IPS-11a (cell line): ENCODE results near the gene APOC4.

Experiments used
- H3K4me3 ChIP-seq: one replicate; pipeline ENCODE4 v1.5.1; 2013; ENCODE audit warnings: low read depth, low read length, control low read depth

APOC4 gene

DNA sequence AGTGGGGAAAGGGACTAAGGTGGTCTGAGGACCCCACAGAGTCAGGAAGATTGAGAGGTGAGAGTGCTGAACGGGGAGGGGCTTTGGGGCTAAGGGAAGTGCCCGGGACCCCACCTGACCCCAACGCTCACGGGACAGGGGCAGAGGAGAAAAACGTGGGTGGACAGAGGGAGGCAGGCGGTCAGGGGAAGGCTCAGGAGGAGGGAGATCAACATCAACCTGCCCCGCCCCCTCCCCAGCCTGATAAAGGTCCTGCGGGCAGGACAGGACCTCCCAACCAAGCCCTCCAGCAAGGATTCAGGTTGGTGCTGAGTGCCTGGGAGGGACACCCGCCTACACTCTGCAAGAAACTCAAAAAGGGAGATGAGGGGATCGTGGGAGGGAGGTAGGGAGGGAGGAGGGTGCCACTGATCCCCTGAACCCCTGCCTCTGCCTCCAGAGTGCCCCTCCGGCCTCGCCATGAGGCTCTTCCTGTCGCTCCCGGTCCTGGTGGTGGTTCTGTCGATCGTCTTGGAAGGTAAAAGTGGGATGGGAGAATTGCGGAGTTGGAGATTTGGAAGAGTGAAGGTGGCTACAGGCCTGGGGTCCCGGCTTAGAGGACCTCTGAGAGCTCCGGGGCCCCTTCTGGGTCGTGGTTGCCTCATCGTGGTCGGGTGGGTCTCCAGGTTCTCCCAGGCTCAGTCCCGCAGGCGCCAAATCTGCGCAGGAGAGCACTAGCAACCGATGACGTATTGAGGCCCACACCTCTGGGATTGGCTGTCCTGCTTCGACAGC lies 27.4 kb upstream of the APOC4 start, which contains the start of gene APOC1:
Gene APOC1 (plus strand): TSS at position 176 of the 774 bp plus-strand sequence. CDS start 284 bp downstream, at position 460.
- peak within 1 kb of the TSS; percentile 55 for H3K4me3 ChIP-seq

DNA sequence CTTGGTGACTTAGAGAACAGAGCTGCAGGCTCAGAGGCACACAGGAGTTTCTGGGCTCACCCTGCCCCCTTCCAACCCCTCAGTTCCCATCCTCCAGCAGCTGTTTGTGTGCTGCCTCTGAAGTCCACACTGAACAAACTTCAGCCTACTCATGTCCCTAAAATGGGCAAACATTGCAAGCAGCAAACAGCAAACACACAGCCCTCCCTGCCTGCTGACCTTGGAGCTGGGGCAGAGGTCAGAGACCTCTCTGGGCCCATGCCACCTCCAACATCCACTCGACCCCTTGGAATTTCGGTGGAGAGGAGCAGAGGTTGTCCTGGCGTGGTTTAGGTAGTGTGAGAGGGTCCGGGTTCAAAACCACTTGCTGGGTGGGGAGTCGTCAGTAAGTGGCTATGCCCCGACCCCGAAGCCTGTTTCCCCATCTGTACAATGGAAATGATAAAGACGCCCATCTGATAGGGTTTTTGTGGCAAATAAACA lies 17.8 kb upstream of the APOC4 start:
- no peak overlapping the region for H3K4me3 ChIP-seq

DNA sequence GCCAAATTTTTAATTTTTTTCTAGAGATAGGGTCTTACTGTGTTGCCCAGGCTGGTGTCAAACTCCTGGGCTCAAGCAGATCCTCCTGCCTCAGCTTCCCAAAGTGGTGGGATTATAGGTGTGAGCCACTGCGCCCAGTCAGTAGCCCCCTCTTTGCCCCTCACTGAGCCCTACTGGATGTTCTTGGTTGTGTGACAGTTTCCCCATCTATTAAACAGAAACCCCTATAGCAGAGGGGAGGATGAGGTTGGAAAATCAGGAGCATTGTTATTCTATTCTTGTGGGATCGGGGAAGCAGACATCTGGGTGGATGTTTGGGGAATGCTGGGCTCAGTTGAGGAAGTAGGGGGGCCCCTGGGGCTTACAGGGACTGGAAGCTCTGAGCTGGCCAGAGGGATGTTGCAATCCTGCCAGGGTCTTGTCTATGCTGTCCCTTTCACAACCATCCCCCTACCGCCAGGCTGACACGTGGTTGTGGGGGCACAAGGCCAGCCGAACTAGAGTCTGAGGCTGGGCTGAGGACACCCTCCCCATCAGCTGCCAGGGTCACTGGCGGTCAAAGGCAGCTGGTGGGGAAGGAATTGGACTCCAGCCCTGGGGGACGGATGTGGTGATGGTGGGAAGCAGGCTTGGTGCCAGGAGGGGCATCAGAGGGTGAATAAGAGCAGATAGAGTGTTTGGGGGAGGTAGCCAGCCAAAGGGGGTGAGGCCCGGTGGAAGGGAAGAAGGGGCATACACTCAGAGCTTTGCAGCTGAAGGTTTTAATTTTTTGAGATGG lies 16.7 kb upstream of the APOC4 start:
- no peak overlapping the region for H3K4me3 ChIP-seq

DNA sequence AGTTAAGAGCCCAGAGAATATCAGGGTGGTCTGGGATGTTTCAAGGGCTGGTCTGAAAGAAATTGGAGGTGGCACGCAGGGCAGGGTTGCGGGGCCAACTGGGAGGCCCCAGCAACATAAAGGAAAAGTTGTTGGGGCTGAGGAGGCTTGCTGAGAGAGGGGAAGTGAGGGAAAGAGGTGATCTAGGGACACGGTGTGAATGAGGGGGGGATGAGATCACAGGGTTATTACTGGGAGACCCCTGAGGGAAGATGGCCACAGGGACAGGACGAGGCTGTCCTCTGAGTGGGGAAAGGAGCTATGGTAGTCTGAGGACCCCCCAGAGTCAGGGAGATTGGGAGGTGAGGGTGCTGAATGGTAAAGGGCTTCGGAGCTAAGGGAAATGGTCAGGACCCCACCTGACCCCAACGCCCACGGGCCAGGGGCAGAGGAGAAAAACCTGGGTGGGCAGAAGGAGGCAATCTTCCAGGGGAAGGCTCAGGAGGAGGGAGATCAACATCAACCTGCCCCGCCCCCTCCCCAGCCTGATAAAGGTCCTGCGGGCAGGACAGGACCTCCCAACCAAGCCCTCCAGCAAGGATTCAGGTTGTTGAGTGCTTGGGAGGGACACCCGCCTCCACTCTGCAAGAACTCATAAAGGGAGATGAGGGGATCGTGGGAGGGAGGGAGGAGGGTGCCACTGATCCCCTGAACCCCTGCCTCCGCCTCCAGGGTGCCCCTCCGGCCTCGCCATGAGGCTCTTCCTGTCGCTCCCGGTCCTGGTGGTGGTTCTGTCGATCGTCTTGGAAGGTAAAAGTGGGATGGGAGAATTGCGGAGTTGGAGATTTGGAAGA lies 15.6 kb upstream of the APOC4 start:
- H3K4me3 ChIP-seq, result peak overlapping the region; percentile 13

DNA sequence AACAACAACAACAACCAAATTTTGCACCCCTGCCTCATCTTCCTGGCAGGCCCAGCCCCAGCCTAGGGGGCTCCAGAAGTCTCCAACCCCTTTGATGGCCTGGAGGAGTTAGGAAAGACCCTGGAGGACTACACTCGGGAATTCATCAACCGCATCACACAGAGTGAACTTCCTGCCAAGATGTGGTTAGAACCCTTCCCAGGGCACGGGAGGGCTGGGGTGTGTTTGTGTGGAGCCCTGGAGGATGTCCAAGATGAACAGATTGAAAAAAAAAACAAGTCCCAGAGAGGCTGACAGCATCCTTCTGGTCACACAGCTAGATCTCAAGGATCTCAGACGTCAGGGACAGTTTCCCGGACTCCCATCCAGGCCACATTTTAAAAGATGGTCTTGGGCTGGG lies 14.3 kb upstream of the APOC4 start:
- H3K4me3 ChIP-seq, result no peak overlapping the region

DNA sequence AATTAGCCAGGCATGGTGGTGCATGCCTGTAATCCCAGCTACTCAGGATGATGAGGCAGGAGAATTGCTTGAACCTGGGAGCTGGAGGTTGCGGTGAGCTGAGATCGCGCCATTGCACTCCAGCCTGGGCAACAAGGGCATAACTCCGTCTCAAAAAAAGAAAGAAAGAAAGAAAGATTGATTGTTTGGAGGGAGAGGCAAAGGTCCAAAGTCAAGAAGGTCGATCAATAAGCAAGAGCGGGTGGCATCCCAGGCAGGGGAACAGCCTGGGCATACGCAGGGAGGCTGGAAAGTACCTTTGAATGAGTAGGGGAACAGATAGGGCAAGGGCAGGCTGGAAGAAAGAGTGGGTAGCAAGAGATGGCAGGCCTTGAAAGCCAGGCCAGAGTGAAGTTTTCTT lies 11.9 kb upstream of the APOC4 start:
- no peak overlapping the region for H3K4me3 ChIP-seq

DNA sequence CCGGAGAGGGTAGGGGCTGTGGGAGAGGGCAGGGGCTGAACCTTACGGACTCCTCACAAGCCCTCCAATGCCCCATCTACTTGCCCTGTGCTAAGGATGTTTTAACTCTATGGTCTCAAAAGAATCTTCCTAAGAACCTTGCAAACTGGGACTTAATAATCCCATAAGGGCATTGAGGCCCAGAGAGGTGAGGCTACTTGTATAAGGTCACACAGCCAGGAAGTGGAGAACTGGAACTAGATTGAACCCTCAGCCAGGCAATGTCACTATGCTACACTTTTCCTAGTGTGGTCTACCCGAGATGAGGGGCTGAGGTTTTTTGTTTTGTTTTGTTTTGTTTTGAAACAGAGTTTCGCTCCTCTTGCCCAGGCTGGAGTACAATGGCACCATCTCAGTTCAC lies 10.5 kb upstream of the APOC4 start:
- no peak overlapping the region for H3K4me3 ChIP-seq

DNA sequence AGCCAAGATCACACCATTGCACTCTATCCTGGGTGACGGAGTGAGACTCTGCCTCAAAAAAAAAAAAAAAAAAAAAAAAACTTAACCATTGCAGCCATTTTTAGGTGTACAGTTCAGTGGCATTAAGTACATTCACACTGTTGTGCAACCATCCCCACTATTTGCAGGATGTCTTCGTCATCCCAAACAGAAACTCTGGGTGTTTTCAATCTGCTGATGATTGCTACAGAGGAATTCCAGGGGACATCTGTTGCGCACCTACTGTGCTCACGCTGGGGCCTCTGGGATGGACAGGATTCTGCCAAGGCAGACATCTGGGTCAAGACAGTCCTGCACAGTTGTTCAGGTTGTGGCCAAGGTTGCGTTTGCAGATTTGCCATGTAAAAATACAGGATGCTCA lies 2.4 kb upstream of the APOC4 start:
- H3K4me3 ChIP-seq, result no peak overlapping the region

DNA sequence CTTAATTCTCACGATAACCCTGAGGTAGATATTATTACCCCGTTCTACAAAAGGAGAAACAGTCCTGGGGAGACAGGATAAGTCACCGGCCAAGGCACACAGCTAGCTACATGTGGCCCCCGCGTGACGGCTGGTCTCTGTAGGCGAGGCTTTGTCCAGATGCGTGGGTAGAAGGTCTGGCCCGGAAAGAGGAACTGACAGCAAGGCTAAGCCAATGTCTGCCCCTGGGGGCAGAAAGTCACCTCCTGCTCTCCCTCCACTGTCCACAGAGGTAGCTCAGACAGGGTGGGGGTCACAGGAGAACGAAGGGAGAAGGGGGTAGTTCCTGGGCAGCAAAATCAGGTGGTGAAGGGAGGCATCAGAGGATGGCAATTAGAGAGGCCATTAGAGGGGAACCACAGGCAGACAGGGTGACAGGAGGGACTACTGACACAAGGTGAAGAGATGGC lies 1.8 kb downstream of the APOC4 start:
- H3K4me3 ChIP-seq, result no peak overlapping the region

DNA sequence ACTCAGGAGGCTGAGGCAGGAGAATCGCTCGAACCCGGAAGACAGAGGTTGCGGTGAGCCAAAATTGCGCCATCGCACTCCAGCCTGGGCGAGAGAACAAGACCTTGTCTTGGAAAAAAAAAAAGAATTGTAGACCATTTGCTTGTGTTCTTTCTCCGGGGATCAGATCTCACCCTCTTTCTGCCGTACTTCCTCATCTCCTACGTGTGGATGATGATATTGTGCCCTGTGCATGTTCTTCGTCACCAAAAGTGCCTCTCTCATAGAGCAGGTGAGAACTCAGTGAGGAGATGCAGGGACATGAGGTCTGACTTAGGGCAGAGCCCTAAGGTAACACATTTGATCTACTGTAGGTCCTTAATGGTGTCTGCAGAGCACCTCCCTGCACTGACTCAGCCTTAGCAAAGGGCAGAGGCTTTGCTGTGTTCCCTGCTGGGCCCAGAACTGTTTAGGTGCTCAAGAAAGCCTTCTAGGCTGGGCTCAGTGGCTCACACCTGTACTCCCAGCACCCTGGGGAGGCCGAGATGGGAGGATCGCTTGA lies 5.1 kb downstream of the APOC4 start:
- no peak overlapping the region for H3K4me3 ChIP-seq

DNA sequence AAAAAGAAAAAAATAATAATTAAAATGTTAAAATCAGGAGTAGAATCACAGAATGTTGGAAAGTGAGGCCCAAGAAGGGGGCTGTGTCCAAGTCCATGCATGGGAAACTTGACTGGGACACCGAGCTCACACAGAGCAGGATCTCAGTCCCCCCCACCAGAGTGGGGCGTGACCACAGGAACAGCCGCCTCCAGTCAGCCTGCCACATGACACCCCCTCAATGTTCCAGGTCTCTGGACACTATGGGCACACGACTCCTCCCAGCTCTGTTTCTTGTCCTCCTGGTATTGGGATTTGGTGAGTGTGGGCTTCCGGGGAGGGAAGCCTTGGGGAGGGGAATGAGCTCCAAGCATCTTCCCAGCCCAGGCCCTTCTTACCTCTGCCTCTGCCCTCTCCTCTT lies 6.2 kb downstream of the APOC4 start:
- H3K4me3 ChIP-seq, result no peak overlapping the region

DNA sequence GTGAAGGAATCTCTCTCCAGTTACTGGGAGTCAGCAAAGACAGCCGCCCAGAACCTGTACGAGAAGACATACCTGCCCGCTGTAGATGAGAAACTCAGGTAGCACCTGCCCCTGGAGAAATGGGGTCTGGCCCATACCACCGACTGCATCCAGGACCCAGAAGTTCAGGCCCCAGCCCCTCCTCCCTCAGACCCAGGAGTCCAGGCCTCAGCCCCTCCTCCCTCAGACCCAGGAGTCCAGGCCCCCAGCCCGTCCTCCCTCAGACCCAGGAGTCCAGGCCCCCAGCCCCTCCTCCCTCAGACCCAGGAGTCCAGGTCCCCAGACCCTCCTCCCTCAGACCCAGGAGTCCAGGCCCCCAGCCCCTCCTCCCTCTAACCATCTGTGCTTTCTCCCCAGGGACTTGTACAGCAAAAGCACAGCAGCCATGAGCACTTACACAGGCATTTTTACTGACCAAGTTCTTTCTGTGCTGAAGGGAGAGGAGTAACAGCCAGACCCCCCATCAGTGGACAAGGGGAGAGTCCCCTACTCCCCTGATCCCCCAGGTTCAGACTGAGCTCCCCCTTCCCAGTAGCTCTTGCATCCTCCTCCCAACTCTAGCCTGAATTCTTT lies 6.8 kb downstream of the APOC4 start:
- H3K4me3 ChIP-seq, result no peak overlapping the region

DNA sequence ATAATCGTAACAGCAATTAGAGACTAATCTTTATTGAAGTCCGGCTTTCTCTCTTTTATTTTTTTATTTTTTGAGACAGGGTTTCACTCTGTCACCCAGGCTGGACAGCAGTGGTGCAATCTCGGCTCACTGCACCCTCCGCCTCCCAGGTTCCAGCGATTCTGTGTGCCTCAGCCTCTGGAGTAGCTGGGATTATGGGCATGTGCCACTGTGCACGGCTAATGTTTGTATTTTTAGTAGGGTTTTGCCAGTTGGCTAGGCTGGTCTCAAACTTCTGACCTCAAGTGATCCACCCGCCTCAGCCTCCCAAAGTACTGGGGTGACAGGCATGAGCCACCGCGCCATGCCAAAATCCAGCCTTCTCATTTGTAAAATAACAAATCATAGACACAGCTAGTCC lies 7.5 kb downstream of the APOC4 start:
- no peak overlapping the region for H3K4me3 ChIP-seq

DNA sequence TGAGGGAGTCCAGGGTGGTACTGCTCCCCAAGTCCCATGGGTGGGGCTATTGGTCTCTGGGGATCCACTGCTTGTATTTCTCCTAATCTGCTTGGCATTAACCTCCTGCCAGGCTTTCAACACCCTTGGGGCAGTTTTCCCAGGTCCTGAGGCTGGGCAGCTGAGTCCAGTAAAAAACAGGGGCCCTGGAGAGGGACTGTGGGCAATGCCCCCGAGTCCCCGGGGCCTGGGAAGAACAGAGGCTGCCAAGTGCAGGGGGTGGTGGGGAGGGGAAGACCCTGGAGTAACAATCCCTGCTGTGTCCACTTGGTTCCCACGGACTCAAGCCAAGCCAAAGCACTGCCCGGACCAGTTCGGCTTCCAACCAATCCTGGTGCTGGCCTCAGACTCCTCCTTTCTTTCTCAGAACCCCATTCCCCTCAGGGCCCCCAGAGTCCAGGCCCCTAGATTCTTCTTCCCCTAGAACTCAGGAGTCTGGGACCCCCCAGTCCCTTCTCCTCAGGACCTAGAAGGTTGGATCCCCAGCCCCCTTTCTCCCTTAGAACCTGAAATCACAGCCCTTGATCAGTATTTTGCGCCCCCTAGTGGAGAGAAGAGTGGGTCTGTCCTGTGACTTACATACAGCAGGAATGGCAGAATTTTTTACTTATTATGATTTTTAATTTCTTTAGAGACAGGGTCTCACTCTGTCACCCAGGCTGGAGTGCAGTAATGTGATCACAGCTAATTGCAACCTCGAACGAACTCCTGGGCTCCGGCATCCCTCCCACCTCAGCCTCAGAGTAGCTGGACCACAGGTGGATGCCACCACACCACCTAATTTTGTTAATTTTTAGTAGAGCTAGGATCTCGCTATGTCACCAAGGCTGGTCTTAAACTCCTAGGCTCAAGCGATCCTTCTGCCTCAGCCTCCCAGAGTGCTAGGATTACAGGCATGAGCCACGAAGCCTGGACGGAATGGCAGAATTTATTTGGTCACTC lies 9.4 kb downstream of the APOC4 start:
- no peak overlapping the region for H3K4me3 ChIP-seq

DNA sequence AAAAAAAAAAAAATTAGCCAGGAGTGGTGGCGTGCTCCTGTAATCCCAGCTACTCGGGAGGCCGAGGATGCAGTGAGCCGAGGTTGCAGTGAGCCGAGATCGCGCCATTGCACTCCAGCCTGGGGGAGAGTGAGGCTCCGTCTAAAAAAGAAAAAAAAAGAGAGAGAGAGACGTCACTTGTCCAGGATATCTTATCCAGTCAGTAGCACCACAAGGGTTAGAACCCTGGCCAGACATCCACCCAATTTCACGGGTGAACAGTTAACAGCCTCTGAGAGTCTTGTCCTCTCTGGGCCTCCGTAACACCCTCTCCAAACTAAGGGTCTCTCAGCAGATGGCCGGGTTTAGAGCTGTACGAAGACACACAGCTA lies 12.2 kb downstream of the APOC4 start:
- peak overlapping the region; percentile 99 for H3K4me3 ChIP-seq

DNA sequence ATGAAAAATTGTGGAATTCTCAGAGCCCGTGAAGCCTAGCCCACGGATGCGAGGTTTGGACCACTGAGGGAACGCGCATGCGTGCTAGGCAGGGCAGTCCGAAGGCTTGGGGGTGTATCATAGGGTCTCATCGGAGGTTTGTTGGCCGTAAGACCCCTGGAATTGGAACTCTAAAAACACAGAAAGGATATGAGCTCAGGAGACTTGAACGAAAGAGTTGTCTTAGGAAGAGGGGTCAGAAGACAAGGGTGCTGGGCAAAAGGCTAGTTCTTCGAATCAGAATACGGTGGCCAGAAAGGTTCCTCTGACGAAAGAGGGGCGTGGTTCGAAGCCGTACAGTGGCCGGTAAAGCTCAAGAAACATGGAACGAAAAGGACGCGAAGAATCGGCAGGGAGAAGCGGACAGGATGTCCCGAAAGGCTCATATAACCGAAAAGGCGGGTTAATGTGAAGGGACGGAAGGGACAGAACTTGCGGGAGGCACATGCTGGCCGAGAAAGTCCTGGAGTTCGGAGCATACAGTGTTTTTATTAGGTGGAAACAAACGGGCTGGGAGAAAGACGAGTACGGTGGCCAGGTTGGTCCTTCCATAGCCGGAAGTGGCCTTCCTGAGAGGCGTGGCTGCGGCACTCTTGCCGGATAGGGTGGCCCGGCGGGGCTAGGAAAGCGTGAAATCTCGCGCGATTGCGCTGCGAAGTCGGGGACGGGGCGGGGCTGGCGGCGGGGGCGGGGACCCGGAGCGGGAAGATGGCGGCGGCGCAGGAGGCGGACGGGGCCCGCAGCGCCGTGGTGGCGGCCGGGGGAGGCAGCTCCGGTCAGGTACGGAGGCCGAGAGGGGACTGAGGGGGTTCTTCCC lies 12.8 kb downstream of the APOC4 start, which contains the start of gene CLPTM1:
Gene CLPTM1 (plus strand): TSS at position 732 of the 856 bp plus-strand sequence. CDS start 16 bp downstream, at position 748.
- H3K4me3 ChIP-seq, result peak within 1 kb of the TSS; percentile 99

DNA sequence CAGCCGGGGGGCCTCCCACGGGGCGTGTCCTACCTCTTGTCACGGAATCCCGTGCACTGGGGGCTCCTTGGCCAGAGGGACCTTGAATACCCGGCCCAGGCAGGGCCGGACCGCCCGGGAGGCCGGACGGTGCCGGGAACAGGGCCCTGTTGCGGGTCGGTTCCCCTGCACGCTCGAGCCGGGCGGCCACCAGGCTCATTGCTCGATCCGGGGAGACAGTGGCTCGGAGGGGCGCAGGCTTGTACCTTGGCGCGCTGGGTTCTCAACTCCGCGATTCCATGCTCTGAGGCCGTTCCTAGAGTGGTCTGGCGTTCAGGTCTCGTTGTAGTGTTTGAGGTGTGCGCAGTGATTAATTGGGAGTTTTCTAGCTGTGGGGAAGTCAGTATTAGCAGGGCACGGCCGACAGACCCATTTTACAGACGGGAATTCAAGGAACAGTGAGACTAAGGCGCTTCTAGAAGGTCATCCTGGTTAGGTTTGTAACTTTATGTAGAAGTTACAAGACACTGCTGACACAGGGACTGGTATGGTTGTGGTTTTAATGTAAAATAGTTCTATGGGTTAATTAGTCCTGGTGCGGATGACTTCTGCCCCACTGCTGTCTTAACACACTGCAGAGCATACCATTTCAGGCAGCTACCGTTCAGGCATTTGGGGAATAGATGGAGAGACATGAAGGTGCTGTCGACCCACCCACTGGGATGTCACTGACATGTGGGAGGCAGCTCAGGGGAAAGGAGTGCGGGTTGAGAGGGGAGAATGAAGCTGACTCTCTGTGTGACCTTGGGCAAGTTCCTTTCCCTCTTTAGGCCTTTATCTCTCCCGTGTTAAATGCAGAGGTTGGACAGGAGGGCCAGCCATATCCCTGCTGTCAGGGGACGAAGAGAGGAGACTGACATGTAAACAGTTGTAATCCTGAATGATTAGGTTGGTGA lies 13.7 kb downstream of the APOC4 start:
- H3K4me3 ChIP-seq, result peak overlapping the region; percentile 99
